PC-3 (cell line): ENCODE results near the gene RAB17. TPM values are rescaled to one million over a fixed set of nuclear protein-coding genes. Genes with fewer than 3 reads are reported as not detected.

Experiments
- ATAC-seq: fragments of 200-7000 bp; cut with Tn5 transposase; 2 replicates; pipeline ENCODE4 v1.9.1; 2020; ENCODE audit warnings: mild to moderate bottlenecking, moderate library complexity
- BruUV-seq: library from RNA; stranded (reverse); fragments of 400-500 nt; replicated peaks from 2 replicates; lab custom pipeline; 2021; lab: Mats Ljungman, UMichigan
- CTCF ChIA-PET: fragments of 300-600 bp; sonication (Branson Sonifier 250); formaldehyde crosslinking; loops from one replicate; lab custom pipeline; 2022; ENCODE audit warnings: antibody characterized with exemption; lab: Charles Lee
- POLR2A ChIA-PET: fragments of 300-600 bp; sonication (Branson Sonifier 250); formaldehyde crosslinking; loops from one replicate; lab custom pipeline; 2022; ENCODE audit warnings: antibody characterized with exemption; ENCODE audit not compliant: unreplicated experiment; lab: Charles Lee
- DNase-seq: peaks from one replicate; pipeline ENCODE4 v3.0.0-alpha.2; 2015
- H2AFZ ChIP-seq: fragments of 300-600 bp; sonication (generic); 2 replicates; pipeline ENCODE4 v1.6.0; 2016; ENCODE audit warnings: antibody characterized with exemption, low read length
- H3F3A ChIP-seq: fragments of 300-600 bp; sonication (generic); one replicate; pipeline ENCODE4 v1.6.0; 2017; ENCODE audit warnings: antibody characterized with exemption, low read length, control low read depth, mild to moderate bottlenecking; ENCODE audit not compliant: unreplicated experiment
- H3K27ac ChIP-seq: fragments of 300-600 bp; sonication (generic); 2 replicates; pipeline ENCODE4 v1.5.1; 2016; ENCODE audit warnings: mild to moderate bottlenecking, low read length
- H3K27me3 ChIP-seq: fragments of 300-600 bp; sonication (generic); 2 replicates; pipeline ENCODE4 v1.6.1; 2016; ENCODE audit warnings: low read length, mixed read lengths
- H3K36me3 ChIP-seq: fragments of 300-600 bp; sonication (generic); 2 replicates; pipeline ENCODE4 v1.6.1; 2016; ENCODE audit warnings: low read depth, mixed run types, low read length, mixed read lengths
- H3K4me1 ChIP-seq: fragments of 300-600 bp; sonication (generic); 2 replicates; pipeline ENCODE4 v1.5.1; 2016; ENCODE audit warnings: low read length; ENCODE audit not compliant: insufficient read depth
- H3K4me2 ChIP-seq: fragments of 300-600 bp; sonication (generic); 2 replicates; pipeline ENCODE4 v1.6.0; 2016; ENCODE audit warnings: low read length
- H3K4me3 ChIP-seq: fragments of 300-600 bp; sonication (generic); 2 replicates; pipeline ENCODE4 v1.5.1; 2016; ENCODE audit warnings: mild to moderate bottlenecking, low read length, mixed read lengths
- H3K79me2 ChIP-seq: fragments of 300-600 bp; sonication (generic); 2 replicates; pipeline ENCODE4 v1.6.1; 2017; ENCODE audit warnings: low read length, mixed read lengths
- H3K9ac ChIP-seq: fragments of 300-600 bp; sonication (generic); 2 replicates; pipeline ENCODE4 v1.6.0; 2016; ENCODE audit warnings: mild to moderate bottlenecking, low read length
- H3K9me2 ChIP-seq: fragments of 300-600 bp; sonication (generic); replicated peaks from 2 replicates; pipeline ENCODE4 v1.6.1; 2016; ENCODE audit warnings: mixed run types, low read length, mixed read lengths
- H3K9me3 ChIP-seq: fragments of 300-600 bp; sonication (generic); 2 replicates; pipeline ENCODE4 v1.6.1; 2016; ENCODE audit warnings: low read length, mixed read lengths
- H4K20me1 ChIP-seq: fragments of 300-600 bp; sonication (generic); 2 replicates; pipeline ENCODE4 v1.6.1; 2016; ENCODE audit warnings: low read length, mixed read lengths
- CTCF ChIP-seq: fragments of 300-600 bp; sonication (generic); conservative IDR thresholded peaks from 2 replicates; pipeline ENCODE4 v1.5.1; 2017; ENCODE audit warnings: antibody characterized with exemption, low read depth, mild to moderate bottlenecking, low read length
- EZH2 ChIP-seq: fragments of 300-600 bp; sonication (generic); IDR thresholded peaks from one replicate; pipeline ENCODE4 v1.6.1; 2017; ENCODE audit warnings: antibody characterized with exemption, mild to moderate bottlenecking, low read length; ENCODE audit not compliant: unreplicated experiment
- EZH2phosphoT487 ChIP-seq: fragments of 300-600 bp; sonication (generic); IDR thresholded peaks from 2 replicates; pipeline ENCODE4 v1.6.1; 2018; ENCODE audit warnings: mild to moderate bottlenecking, antibody characterized with exemption, low read length, borderline replicate concordance
- intact Hi-C: fragments of 100-400 bp; cut with micrococcal nuclease; formaldehyde crosslinking; loops from 2 replicates; pipeline ENCODE4 v1.9.0; 2023
- total RNA-seq: library from RNA; depleted of rRNA; stranded (reverse); fragments of >200 nt; gene quantifications from 2 replicates; pipeline ENCODE4 v1.2.3, GENCODE V29; 2014

Gene RAB17
- total RNA-seq, 1 experiment from 2014 or later: 28.9 TPM

- Histone ChIP-seq H3K9ac (no peak overlapping the region), H2AFZ (no peak overlapping the region), H3K4me3 (no peak overlapping the region), H4K20me1 (no peaks in the 10 kb centered on the region), H3K36me3 (no peaks in the 10 kb centered on the region), H3F3A (no peaks in the 10 kb centered on the region), H3K4me2 (no peak overlapping the region), H3K9me2 (no peaks in the 10 kb centered on the region), H3K4me1 (peaks cover 7% of the 10 kb centered on the region; the same call in 1 of the 2 replicates), H3K27me3 (no peaks in the 10 kb centered on the region), H3K27ac (no peak overlapping the region), H3K79me2 (no peaks in the 10 kb centered on the region), H3K9me3 (no peaks in the 10 kb centered on the region)
- CTCF ChIA-PET: no interaction called here
- intact Hi-C loops: no loop called here
- POLR2A ChIA-PET: no interaction called here
- no peak for ATAC-seq
- TF ChIP-seq EZH2phosphoT487: no peak
- no peak for TF ChIP-seq EZH2
- TF ChIP-seq CTCF: no peak
- DNase-seq: no peak
- no TSS peak for BruUV-seq
Observed at GRCh38 chr2:237617587-237617982, 27.1 kb upstream of the RAB17 start.

- H3K4me3 ChIP-seq: no peak overlapping the region
- ATAC-seq: peak; percentile 85
- intact Hi-C loops: no loop called here
- no peaks in the 10 kb centered on the region for H3K36me3 ChIP-seq
- TF ChIP-seq CTCF: no peak
- TF ChIP-seq EZH2: no peak
- no peak for TF ChIP-seq EZH2phosphoT487
- no peaks in the 10 kb centered on the region for H3K9me3 ChIP-seq
- H3K4me1 ChIP-seq: peaks cover 7% of the 10 kb centered on the region; the same call in 1 of the 2 replicates
- no peak overlapping the region for H3K27ac ChIP-seq
- no peaks in the 10 kb centered on the region for H3K79me2 ChIP-seq
- no peak overlapping the region for H3K4me2 ChIP-seq
- ChIA-PET POLR2A (no interaction called here), CTCF (no interaction called here)
- H2AFZ ChIP-seq: no peak overlapping the region
- BruUV-seq: no TSS peak
- no peaks in the 10 kb centered on the region for H3K9me2 ChIP-seq
- H3F3A ChIP-seq: no peaks in the 10 kb centered on the region
- peak; percentile 28 for DNase-seq
- no peaks in the 10 kb centered on the region for H3K27me3 ChIP-seq
- H4K20me1 ChIP-seq: no peaks in the 10 kb centered on the region
- no peak overlapping the region for H3K9ac ChIP-seq
Observed at GRCh38 chr2:237616734-237617586, 26.4 kb upstream of the RAB17 start.

GRCh38 chr2:237616373-237616733, 25.8 kb upstream of the RAB17 start:
- no peak; the same call in 1 of the 2 replicates for ATAC-seq
- ChIA-PET POLR2A (no interaction called here), CTCF (no interaction called here)
- Histone ChIP-seq H3K27ac (no peak overlapping the region), H3K4me3 (no peak overlapping the region), H4K20me1 (no peaks in the 10 kb centered on the region), H3K9me3 (no peaks in the 10 kb centered on the region), H3K4me1 (peaks cover 7% of the 10 kb centered on the region; the same call in 1 of the 2 replicates), H3K4me2 (no peak overlapping the region), H3F3A (no peaks in the 10 kb centered on the region), H3K79me2 (no peaks in the 10 kb centered on the region), H3K27me3 (no peaks in the 10 kb centered on the region), H3K36me3 (no peaks in the 10 kb centered on the region), H2AFZ (no peak overlapping the region), H3K9me2 (no peaks in the 10 kb centered on the region), H3K9ac (no peak overlapping the region)
- no peak for DNase-seq
- no peak for TF ChIP-seq EZH2
- TF ChIP-seq CTCF: no peak
- TF ChIP-seq EZH2phosphoT487: no peak
- intact Hi-C loops: no loop called here
- BruUV-seq: no TSS peak
